ENCODE results near the gene FMNL2.

DNA sequence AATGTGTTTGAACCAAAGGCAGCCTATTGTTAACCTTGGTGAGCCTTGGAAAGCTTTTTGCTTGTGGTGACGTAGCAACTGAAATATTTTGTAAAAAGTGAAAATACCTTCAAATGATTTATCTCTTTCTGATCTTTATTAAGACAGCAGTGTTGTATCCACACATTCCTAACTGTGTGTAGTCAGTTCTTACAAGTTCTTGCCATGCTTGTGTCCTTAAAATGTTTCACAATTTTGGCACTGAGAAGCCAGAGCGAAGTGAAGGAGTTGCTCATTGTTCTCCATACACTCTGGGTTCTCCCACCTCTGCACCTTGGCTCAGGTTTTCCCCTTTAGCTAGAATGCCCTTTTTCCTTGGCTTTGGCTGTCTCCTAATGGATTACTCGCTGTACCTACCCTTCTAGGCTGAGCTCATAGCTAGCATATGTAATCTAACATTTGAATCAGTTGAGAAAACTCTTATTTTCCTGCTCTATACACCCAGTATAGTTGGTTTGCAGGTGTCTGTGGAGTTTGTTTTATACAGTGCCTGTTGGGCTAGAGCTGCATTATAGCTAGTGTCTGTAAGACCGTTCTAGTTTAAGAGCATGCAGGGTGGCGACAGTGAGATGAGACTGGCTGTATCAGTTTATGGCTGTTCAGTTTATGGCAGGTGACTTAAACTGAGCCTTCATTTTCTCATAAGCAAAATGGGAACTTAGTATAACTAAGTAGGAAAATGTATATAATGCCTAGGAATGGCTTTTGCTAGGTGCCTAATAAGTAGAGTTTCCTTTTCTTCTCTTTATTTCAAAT is 45.5 kb downstream of the FMNL2 start:
- no peak for TF ChIP-seq EZH2 (IDR thresholded peaks at IDR 0.05; ENCODE audit: borderline replicate concordance, low read depth, low read length, poor library complexity, severe bottlenecking)
- TF ChIP-seq, protein P1, sequence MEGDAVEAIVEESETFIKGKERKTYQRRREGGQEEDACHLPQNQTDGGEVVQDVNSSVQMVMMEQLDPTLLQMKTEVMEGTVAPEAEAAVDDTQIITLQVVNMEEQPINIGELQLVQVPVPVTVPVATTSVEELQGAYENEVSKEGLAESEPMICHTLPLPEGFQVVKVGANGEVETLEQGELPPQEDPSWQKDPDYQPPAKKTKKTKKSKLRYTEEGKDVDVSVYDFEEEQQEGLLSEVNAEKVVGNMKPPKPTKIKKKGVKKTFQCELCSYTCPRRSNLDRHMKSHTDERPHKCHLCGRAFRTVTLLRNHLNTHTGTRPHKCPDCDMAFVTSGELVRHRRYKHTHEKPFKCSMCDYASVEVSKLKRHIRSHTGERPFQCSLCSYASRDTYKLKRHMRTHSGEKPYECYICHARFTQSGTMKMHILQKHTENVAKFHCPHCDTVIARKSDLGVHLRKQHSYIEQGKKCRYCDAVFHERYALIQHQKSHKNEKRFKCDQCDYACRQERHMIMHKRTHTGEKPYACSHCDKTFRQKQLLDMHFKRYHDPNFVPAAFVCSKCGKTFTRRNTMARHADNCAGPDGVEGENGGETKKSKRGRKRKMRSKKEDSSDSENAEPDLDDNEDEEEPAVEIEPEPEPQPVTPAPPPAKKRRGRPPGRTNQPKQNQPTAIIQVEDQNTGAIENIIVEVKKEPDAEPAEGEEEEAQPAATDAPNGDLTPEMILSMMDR (conservative IDR thresholded peaks at IDR 0.05; ENCODE audit: low read depth, low read length): no peak

Measured in A673 (cell line).